ENCODE results near the gene FNDC3B. TPM values are rescaled to one million over a fixed set of nuclear protein-coding genes. Genes with fewer than 3 reads are reported as not detected.

The FNDC3B gene
- total and polyA plus RNA-seq, 2 donors from 2014 or later, result 11.8 to 185 TPM

GRCh38 chr3:172398484-172398883 is 359.1 kb downstream of the FNDC3B start:
- Histone ChIP-seq H3K27ac (ENCODE audit: low read depth in 2 of 2, low read length in 2 of 2) (no peak overlapping the region), H3K9ac (ENCODE audit: low read length in 3 of 3) (no peak overlapping the region), H3K9me3 (ENCODE audit: control insufficient read depth in 2 of 3, insufficient read depth in 1 of 3, low read length in 3 of 3) (no peaks in the 10 kb centered on the region), H3K36me3 (ENCODE audit: control insufficient read depth in 2 of 3, insufficient read depth in 3 of 3, low read length in 3 of 3) (peaks cover 2 to 6% (median 5%) of the 10 kb centered on the region in 3 donors), H3K4me3 (ENCODE audit: low read length in 3 of 3) (no peak overlapping the region), H3K4me1 (ENCODE audit: control insufficient read depth in 2 of 3, insufficient read depth in 2 of 3, low read depth in 1 of 3, low read length in 3 of 3) (no peaks in the 10 kb centered on the region), H3K27me3 (ENCODE audit: control insufficient read depth, insufficient read depth, low read length) (no peaks in the 10 kb centered on the region)
- DNase-seq, result no peak
- TF ChIP-seq CTCF (IDR thresholded peaks at IDR 0.05; ENCODE audit: borderline replicate concordance, extremely low read depth, insufficient read depth), result no peak
- no peak for FAIRE-seq
- intact Hi-C loops (cut with DNase I), result no loop called here

GRCh38 chr3:172402090-172402489 is 362.7 kb downstream of the FNDC3B start:
- Histone ChIP-seq H3K4me1 (ENCODE audit: control insufficient read depth in 2 of 3, insufficient read depth in 2 of 3, low read depth in 1 of 3, low read length in 3 of 3) (no peaks in the 10 kb centered on the region), H3K27me3 (ENCODE audit: control insufficient read depth, insufficient read depth, low read length) (no peaks in the 10 kb centered on the region), H3K4me3 (ENCODE audit: low read length in 3 of 3) (no peak overlapping the region), H3K9ac (ENCODE audit: low read length in 3 of 3) (no peak overlapping the region), H3K9me3 (ENCODE audit: control insufficient read depth in 2 of 3, insufficient read depth in 1 of 3, low read length in 3 of 3) (no peaks in the 10 kb centered on the region), H3K27ac (ENCODE audit: low read depth in 2 of 2, low read length in 2 of 2) (no peak overlapping the region), H3K36me3 (ENCODE audit: control insufficient read depth in 2 of 3, insufficient read depth in 3 of 3, low read length in 3 of 3) (peaks cover 2 to 6% (median 5%) of the 10 kb centered on the region in 3 donors)
- no peak for DNase-seq
- no peak for FAIRE-seq
- intact Hi-C loops (cut with DNase I), result no loop called here
- TF ChIP-seq CTCF (IDR thresholded peaks at IDR 0.05; ENCODE audit: borderline replicate concordance, extremely low read depth, insufficient read depth), result no peak

- no peak overlapping the region for H3K27ac ChIP-seq (ENCODE audit: low read depth in 2 of 2, low read length in 2 of 2)
- no peak for FAIRE-seq
- H3K9me3 ChIP-seq (ENCODE audit: control insufficient read depth in 2 of 3, insufficient read depth in 1 of 3, low read length in 3 of 3), result no peaks in the 10 kb centered on the region
- H3K36me3 ChIP-seq (ENCODE audit: control insufficient read depth in 2 of 3, insufficient read depth in 3 of 3, low read length in 3 of 3), result peaks cover 2 to 4% (median 3%) of the 10 kb centered on the region in 3 donors
- H3K9ac ChIP-seq (ENCODE audit: low read length in 3 of 3), result no peak overlapping the region
- no peaks in the 10 kb centered on the region for H3K27me3 ChIP-seq (ENCODE audit: control insufficient read depth, insufficient read depth, low read length)
- TF ChIP-seq CTCF (IDR thresholded peaks at IDR 0.05; ENCODE audit: borderline replicate concordance, extremely low read depth, insufficient read depth), result no peak
- intact Hi-C loops (cut with DNase I), result no loop called here
- H3K4me1 ChIP-seq (ENCODE audit: control insufficient read depth in 2 of 3, insufficient read depth in 2 of 3, low read depth in 1 of 3, low read length in 3 of 3), result no peaks in the 10 kb centered on the region
- DNase-seq, result no peak
- no peak overlapping the region for H3K4me3 ChIP-seq (ENCODE audit: low read length in 3 of 3)
Measured at GRCh38 chr3:172402892-172403643, 363.7 kb downstream of the FNDC3B start.
